SK-N-SH treated with all-trans-retinoic acid at 6 μM for 48 hours (cell line): Measurements from ENCODE around the gene MLST8.
A peak's percentile ranks its signal among the peaks of the same experiment; 100 is the strongest.

Experiments used
- ATAC-seq: fragments of 200-7000 bp; cut with Tn5 transposase; 3 replicates; pipeline ENCODE4 v1.9.1; 2020; ENCODE audit warnings: mild to moderate bottlenecking, moderate library complexity
- ARNTL ChIP-seq: fragments of 450-650 bp; formaldehyde crosslinking; IDR thresholded peaks from 2 replicates; pipeline ENCODE4 v1.5.0; 2020; ENCODE audit warnings: low read depth, mild to moderate bottlenecking, moderate library complexity, borderline replicate concordance
- BACH2 ChIP-seq: fragments of 250-450 bp; sonication (Bioruptor Pico); IDR thresholded peaks from 2 replicates; pipeline ENCODE4 v1.9.0; 2021; ENCODE audit warnings: mild to moderate bottlenecking, borderline replicate concordance
- GLIS3 ChIP-seq: fragments of 250-450 bp; sonication (Bioruptor Pico); IDR thresholded peaks from 2 replicates; pipeline ENCODE4 v1.5.0; 2020; ENCODE audit warnings: mild to moderate bottlenecking, moderate library complexity
- ISL1 ChIP-seq: fragments of 250-450 bp; sonication (Bioruptor Pico); IDR thresholded peaks from 2 replicates; pipeline ENCODE4 v2.1.2; 2022; ENCODE audit warnings: mild to moderate bottlenecking, moderate library complexity
- OSR1 ChIP-seq: fragments of 250-450 bp; sonication (Bioruptor Pico); IDR thresholded peaks from 2 replicates; pipeline ENCODE4 v1.8.0; 2022; ENCODE audit warnings: moderate library complexity, mild to moderate bottlenecking, inconsistent platforms
- PPARA ChIP-seq: fragments of 250-450 bp; sonication (Bioruptor Pico); IDR thresholded peaks from 2 replicates; pipeline ENCODE4 v1.5.0; 2020; ENCODE audit warnings: mild to moderate bottlenecking, borderline replicate concordance
- RARB ChIP-seq: fragments of 250-450 bp; sonication (Bioruptor Pico); IDR thresholded peaks from 2 replicates; pipeline ENCODE4 v1.8.0; 2021; ENCODE audit warnings: mild to moderate bottlenecking, moderate library complexity
- SNAI2 ChIP-seq: fragments of 250-450 bp; sonication (Bioruptor Pico); IDR thresholded peaks from 2 replicates; pipeline ENCODE4 v1.5.0; 2020; ENCODE audit warnings: mild to moderate bottlenecking, moderate library complexity
- TCF4 ChIP-seq: fragments of 250-450 bp; sonication (Bioruptor Pico); IDR thresholded peaks from 2 replicates; pipeline ENCODE4 v1.8.0; 2021; ENCODE audit warnings: mild to moderate bottlenecking, moderate library complexity, borderline replicate concordance
- TOX ChIP-seq: fragments of 250-450 bp; sonication (Bioruptor Pico); IDR thresholded peaks from 2 replicates; pipeline ENCODE4 v1.8.0; 2021; ENCODE audit warnings: mild to moderate bottlenecking, moderate library complexity, borderline replicate concordance
- ZC3H10 ChIP-seq: fragments of 250-450 bp; sonication (Bioruptor Pico); IDR thresholded peaks from 2 replicates; pipeline ENCODE4 v1.5.1; 2021; ENCODE audit warnings: mild to moderate bottlenecking, moderate library complexity
- ZFP30 ChIP-seq: fragments of 450-650 bp; formaldehyde crosslinking; IDR thresholded peaks from 2 replicates; pipeline ENCODE4 v1.5.0; 2022; ENCODE audit warnings: mild to moderate bottlenecking, moderate library complexity
- ZNF565 ChIP-seq: fragments of 450-650 bp; formaldehyde crosslinking; conservative IDR thresholded peaks from 2 replicates; pipeline ENCODE4 v1.5.0; 2020; ENCODE audit warnings: low read depth, mild to moderate bottlenecking, moderate library complexity
- ZNF8 ChIP-seq: fragments of 450-650 bp; formaldehyde crosslinking; IDR thresholded peaks from 2 replicates; pipeline ENCODE4 v1.5.0; 2020; ENCODE audit warnings: mild to moderate bottlenecking, moderate library complexity
- TF ChIP-seq, protein P1 (sequence below): fragments of 250-450 bp; sonication (Bioruptor Pico); IDR thresholded peaks from 2 replicates; pipeline ENCODE4 v1.5.1; 2021; ENCODE audit warnings: mild to moderate bottlenecking, moderate library complexity
- TF ChIP-seq, protein P2 (sequence below): fragments of 250-450 bp; sonication (Bioruptor Pico); IDR thresholded peaks from 2 replicates; pipeline ENCODE4 v1.8.0; 2021; ENCODE audit warnings: low read depth, mild to moderate bottlenecking, moderate library complexity, borderline replicate concordance
- TF ChIP-seq, protein P3 (sequence below): fragments of 250-450 bp; sonication (Bioruptor Pico); IDR thresholded peaks from 2 replicates; pipeline ENCODE4 v1.5.0; 2020; ENCODE audit warnings: mild to moderate bottlenecking, moderate library complexity
- TF ChIP-seq, protein P4 (sequence below): fragments of 250-450 bp; sonication (Bioruptor Pico); IDR thresholded peaks from 2 replicates; pipeline ENCODE4 v1.8.0; 2020; ENCODE audit warnings: mild to moderate bottlenecking, moderate library complexity, borderline replicate concordance
- TF ChIP-seq, protein P5 (sequence below): fragments of 250-450 bp; sonication (Bioruptor Pico); IDR thresholded peaks from 2 replicates; pipeline ENCODE4 v1.5.1; 2020; ENCODE audit warnings: low read depth, mild to moderate bottlenecking, moderate library complexity

MLST8 gene

DNA sequence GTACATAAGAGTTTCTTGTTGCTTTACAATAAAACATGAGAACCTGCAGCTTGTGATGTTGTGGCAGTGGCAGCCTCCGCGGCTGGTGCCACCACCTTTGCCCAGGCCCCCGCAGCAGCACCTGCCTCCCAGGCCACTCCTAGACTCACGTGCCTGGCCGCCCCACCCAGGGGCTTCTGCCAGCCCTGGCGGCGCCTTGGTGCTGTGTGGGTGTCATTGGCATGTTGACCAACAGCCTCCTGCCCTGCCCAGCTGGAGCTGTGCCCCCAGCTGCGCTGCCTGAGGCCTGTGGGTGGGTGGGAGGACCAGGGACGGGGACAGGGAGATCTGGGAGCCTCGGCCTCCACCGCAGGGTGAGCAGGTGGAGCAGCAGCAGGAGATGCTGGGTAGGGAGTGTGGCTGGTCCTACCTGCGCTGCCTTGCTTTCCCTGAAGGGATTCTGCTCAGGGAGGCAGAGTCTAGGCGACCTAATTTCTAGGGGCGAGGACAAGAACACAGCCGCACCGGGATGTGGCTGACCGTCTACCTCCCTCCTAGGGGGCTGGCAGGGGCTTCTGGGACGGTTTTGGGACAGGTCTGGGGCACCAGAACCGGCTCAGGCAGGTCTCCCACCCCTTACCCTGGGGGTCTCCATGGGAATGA, 30.6 kb downstream of the MLST8 start (continued):
- TF ChIP-seq, protein P1, sequence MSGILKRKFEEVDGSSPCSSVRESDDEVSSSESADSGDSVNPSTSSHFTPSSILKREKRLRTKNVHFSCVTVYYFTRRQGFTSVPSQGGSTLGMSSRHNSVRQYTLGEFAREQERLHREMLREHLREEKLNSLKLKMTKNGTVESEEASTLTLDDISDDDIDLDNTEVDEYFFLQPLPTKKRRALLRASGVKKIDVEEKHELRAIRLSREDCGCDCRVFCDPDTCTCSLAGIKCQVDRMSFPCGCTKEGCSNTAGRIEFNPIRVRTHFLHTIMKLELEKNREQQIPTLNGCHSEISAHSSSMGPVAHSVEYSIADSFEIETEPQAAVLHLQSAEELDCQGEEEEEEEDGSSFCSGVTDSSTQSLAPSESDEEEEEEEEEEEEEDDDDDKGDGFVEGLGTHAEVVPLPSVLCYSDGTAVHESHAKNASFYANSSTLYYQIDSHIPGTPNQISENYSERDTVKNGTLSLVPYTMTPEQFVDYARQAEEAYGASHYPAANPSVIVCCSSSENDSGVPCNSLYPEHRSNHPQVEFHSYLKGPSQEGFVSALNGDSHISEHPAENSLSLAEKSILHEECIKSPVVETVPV (CRISPR knock-in tag) = no peak
- TF ChIP-seq RARB (CRISPR knock-in tag) = no peak
- TF ChIP-seq TOX = no peak
- TF ChIP-seq, protein P2, sequence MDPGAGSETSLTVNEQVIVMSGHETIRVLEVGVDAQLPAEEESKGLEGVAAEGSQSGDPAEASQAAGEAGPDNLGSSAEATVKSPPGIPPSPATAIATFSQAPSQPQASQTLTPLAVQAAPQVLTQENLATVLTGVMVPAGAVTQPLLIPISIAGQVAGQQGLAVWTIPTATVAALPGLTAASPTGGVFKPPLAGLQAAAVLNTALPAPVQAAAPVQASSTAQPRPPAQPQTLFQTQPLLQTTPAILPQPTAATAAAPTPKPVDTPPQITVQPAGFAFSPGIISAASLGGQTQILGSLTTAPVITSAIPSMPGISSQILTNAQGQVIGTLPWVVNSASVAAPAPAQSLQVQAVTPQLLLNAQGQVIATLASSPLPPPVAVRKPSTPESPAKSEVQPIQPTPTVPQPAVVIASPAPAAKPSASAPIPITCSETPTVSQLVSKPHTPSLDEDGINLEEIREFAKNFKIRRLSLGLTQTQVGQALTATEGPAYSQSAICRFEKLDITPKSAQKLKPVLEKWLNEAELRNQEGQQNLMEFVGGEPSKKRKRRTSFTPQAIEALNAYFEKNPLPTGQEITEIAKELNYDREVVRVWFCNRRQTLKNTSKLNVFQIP (CRISPR knock-in tag) = no peak
- TF ChIP-seq, all 23 proteins: peak for 0

DNA sequence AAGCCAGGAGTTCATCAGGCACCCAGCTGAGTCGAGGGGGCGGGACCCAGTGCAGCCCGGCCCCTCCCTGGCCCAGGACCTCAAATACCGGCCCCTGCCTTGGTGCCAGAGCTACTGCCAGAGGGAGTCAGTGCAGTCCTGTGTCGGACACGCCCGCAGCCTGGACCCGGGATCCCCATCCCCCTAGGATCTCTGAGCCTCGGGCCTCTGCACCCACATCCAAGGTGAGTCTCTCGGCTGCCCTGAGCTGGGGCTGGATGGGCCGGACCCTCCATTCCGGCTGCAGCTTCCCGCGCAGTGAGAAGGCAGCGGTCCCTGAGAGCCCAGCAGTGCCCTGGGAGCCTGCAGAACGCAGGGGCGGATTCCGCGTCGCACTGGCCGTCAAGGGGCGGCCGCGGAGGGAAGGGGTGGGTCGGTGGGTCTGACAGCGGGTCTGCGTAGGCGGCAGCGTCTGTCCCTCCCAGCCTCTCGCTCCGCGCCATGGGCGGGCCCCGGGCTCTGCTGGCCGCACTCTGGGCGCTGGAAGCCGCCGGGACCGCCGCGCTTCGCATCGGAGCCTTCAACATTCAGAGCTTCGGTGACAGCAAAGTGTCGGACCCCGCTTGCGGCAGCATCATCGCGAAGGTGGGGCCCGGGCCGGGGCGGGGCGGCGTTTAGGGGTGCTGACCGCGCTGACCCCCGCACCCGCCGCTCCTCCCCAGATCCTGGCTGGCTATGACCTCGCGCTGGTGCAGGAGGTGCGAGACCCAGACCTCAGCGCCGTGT, 31.3 kb downstream of the MLST8 start, which contains the start of gene DNASE1L2:
DNASE1L2 (plus strand) TSS at position 108 of the 765 bp plus-strand sequence; CDS start at position 481, 373 bp downstream.
- peak; percentile 50 for ATAC-seq
- TF ChIP-seq PPARA (CRISPR knock-in tag) (no peak), TCF4 (no peak), ZNF565 (CRISPR knock-in tag) (no peak), ZC3H10 (CRISPR knock-in tag) (no peak), TOX (no peak), GLIS3 (CRISPR knock-in tag) (no peak), BACH2 (CRISPR knock-in tag) (no peak), ARNTL (no peak), SNAI2 (CRISPR knock-in tag) (no peak), OSR1 (CRISPR knock-in tag) (no peak), RARB (CRISPR knock-in tag) (no peak), ZFP30 (CRISPR knock-in tag) (no peak), ISL1 (CRISPR knock-in tag) (no peak), ZNF8 (CRISPR knock-in tag) (no peak)
- TF ChIP-seq, protein P1 (CRISPR knock-in tag) = no peak
- TF ChIP-seq, protein P3, sequence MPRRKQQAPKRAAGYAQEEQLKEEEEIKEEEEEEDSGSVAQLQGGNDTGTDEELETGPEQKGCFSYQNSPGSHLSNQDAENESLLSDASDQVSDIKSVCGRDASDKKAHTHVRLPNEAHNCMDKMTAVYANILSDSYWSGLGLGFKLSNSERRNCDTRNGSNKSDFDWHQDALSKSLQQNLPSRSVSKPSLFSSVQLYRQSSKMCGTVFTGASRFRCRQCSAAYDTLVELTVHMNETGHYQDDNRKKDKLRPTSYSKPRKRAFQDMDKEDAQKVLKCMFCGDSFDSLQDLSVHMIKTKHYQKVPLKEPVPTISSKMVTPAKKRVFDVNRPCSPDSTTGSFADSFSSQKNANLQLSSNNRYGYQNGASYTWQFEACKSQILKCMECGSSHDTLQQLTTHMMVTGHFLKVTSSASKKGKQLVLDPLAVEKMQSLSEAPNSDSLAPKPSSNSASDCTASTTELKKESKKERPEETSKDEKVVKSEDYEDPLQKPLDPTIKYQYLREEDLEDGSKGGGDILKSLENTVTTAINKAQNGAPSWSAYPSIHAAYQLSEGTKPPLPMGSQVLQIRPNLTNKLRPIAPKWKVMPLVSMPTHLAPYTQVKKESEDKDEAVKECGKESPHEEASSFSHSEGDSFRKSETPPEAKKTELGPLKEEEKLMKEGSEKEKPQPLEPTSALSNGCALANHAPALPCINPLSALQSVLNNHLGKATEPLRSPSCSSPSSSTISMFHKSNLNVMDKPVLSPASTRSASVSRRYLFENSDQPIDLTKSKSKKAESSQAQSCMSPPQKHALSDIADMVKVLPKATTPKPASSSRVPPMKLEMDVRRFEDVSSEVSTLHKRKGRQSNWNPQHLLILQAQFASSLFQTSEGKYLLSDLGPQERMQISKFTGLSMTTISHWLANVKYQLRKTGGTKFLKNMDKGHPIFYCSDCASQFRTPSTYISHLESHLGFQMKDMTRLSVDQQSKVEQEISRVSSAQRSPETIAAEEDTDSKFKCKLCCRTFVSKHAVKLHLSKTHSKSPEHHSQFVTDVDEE = no peak
- TF ChIP-seq, protein P4, sequence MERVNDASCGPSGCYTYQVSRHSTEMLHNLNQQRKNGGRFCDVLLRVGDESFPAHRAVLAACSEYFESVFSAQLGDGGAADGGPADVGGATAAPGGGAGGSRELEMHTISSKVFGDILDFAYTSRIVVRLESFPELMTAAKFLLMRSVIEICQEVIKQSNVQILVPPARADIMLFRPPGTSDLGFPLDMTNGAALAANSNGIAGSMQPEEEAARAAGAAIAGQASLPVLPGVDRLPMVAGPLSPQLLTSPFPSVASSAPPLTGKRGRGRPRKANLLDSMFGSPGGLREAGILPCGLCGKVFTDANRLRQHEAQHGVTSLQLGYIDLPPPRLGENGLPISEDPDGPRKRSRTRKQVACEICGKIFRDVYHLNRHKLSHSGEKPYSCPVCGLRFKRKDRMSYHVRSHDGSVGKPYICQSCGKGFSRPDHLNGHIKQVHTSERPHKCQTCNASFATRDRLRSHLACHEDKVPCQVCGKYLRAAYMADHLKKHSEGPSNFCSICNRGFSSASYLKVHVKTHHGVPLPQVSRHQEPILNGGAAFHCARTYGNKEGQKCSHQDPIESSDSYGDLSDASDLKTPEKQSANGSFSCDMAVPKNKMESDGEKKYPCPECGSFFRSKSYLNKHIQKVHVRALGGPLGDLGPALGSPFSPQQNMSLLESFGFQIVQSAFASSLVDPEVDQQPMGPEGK = no peak
- TF ChIP-seq, protein P5, sequence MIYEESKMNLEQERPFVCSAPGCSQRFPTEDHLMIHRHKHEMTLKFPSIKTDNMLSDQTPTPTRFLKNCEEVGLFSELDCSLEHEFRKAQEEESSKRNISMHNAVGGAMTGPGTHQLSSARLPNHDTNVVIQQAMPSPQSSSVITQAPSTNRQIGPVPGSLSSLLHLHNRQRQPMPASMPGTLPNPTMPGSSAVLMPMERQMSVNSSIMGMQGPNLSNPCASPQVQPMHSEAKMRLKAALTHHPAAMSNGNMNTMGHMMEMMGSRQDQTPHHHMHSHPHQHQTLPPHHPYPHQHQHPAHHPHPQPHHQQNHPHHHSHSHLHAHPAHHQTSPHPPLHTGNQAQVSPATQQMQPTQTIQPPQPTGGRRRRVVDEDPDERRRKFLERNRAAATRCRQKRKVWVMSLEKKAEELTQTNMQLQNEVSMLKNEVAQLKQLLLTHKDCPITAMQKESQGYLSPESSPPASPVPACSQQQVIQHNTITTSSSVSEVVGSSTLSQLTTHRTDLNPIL (CRISPR knock-in tag) = no peak
- TF ChIP-seq, protein P2 (CRISPR knock-in tag) = no peak
